ENCODE data around the gene CFAP99. TPM values are rescaled to one million over a fixed set of nuclear protein-coding genes. Genes with fewer than 3 reads are reported as not detected.
A peak's percentile ranks its signal among the peaks of the same experiment; 100 is the strongest.

The CFAP99 gene
- total and polyA plus RNA-seq, 2 donors from 2014 or later = 1.5 to 1.7 TPM

DNA sequence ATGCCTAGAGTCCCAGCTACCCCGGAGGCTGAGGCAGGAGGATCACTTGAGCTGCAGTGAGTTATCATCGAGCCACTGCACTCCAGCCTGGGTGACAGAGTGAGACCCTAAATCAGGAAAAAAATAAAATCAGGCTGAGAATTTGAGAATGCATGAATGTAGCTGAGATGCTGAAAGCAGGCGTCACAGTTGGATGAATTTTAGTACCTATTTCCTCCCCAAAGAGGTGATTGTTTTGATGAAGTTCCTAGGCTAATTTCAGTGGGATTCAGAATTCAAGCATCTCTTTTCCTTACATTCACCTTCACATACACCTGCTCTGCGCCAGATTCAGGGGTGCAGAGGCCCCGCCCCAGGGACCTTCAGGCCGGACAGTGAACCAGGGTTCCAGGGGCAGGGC, 3.2 kb downstream of the CFAP99 start:
- H3K4me3 ChIP-seq (ENCODE audit: low read length in 3 of 3) = no peak overlapping the region
- no peaks in the 10 kb centered on the region for H3K36me3 ChIP-seq (ENCODE audit: control insufficient read depth in 2 of 3, insufficient read depth in 3 of 3, low read length in 3 of 3)
- DNase-seq = peak in 2 of 5 donors; percentile 37 to 54
- H3K4me1 ChIP-seq (ENCODE audit: control insufficient read depth in 2 of 3, insufficient read depth in 2 of 3, low read depth in 1 of 3, low read length in 3 of 3) = peaks cover 0 to 10% (median 8%) of the 10 kb centered on the region in 3 donors
- TF ChIP-seq, protein P1, sequence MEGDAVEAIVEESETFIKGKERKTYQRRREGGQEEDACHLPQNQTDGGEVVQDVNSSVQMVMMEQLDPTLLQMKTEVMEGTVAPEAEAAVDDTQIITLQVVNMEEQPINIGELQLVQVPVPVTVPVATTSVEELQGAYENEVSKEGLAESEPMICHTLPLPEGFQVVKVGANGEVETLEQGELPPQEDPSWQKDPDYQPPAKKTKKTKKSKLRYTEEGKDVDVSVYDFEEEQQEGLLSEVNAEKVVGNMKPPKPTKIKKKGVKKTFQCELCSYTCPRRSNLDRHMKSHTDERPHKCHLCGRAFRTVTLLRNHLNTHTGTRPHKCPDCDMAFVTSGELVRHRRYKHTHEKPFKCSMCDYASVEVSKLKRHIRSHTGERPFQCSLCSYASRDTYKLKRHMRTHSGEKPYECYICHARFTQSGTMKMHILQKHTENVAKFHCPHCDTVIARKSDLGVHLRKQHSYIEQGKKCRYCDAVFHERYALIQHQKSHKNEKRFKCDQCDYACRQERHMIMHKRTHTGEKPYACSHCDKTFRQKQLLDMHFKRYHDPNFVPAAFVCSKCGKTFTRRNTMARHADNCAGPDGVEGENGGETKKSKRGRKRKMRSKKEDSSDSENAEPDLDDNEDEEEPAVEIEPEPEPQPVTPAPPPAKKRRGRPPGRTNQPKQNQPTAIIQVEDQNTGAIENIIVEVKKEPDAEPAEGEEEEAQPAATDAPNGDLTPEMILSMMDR (IDR thresholded peaks at IDR 0.05; ENCODE audit: borderline replicate concordance, extremely low read depth, insufficient read depth) = no peak
- H3K27ac ChIP-seq (ENCODE audit: low read depth in 2 of 2, low read length in 2 of 2) = no peak overlapping the region
- H3K9ac ChIP-seq (ENCODE audit: low read length in 3 of 3) = no peak overlapping the region
- peaks cover 12% of the 10 kb centered on the region for H3K27me3 ChIP-seq (ENCODE audit: control insufficient read depth, insufficient read depth, low read length)
- no peaks in the 10 kb centered on the region for H3K9me3 ChIP-seq (ENCODE audit: control insufficient read depth in 2 of 3, insufficient read depth in 1 of 3, low read length in 3 of 3)
- intact Hi-C loops (cut with DNase I) = no loop called here
- no peak for FAIRE-seq

- TF ChIP-seq, protein P1 (IDR thresholded peaks at IDR 0.05; ENCODE audit: borderline replicate concordance, extremely low read depth, insufficient read depth) = no peak
- H3K27ac ChIP-seq (ENCODE audit: low read depth in 2 of 2, low read length in 2 of 2) = no peak overlapping the region
- DNase-seq (peak in 1 of 5 donors; percentile 54), FAIRE-seq (no peak)
- H3K27me3 ChIP-seq (ENCODE audit: control insufficient read depth, insufficient read depth, low read length) = peaks cover 12% of the 10 kb centered on the region
- peaks cover 0 to 8% (median 8%) of the 10 kb centered on the region in 3 donors for H3K4me1 ChIP-seq (ENCODE audit: control insufficient read depth in 2 of 3, insufficient read depth in 2 of 3, low read depth in 1 of 3, low read length in 3 of 3)
- no peak overlapping the region for H3K9ac ChIP-seq (ENCODE audit: low read length in 3 of 3)
- no peaks in the 10 kb centered on the region for H3K36me3 ChIP-seq (ENCODE audit: control insufficient read depth in 2 of 3, insufficient read depth in 3 of 3, low read length in 3 of 3)
- no peak overlapping the region for H3K4me3 ChIP-seq (ENCODE audit: low read length in 3 of 3)
- intact Hi-C loops (cut with DNase I) = no loop called here
- no peaks in the 10 kb centered on the region for H3K9me3 ChIP-seq (ENCODE audit: control insufficient read depth in 2 of 3, insufficient read depth in 1 of 3, low read length in 3 of 3)
Measured at GRCh38 chr4:2423066-2423465, 4.3 kb downstream of the CFAP99 start.

- Histone ChIP-seq H3K9ac (ENCODE audit: low read length in 3 of 3) (no peak overlapping the region), H3K36me3 (ENCODE audit: control insufficient read depth in 2 of 3, insufficient read depth in 3 of 3, low read length in 3 of 3) (no peaks in the 10 kb centered on the region), H3K4me1 (ENCODE audit: control insufficient read depth in 2 of 3, insufficient read depth in 2 of 3, low read depth in 1 of 3, low read length in 3 of 3) (peaks cover 0 to 8% (median 8%) of the 10 kb centered on the region in 3 donors), H3K27ac (ENCODE audit: low read depth in 2 of 2, low read length in 2 of 2) (no peak overlapping the region), H3K9me3 (ENCODE audit: control insufficient read depth in 2 of 3, insufficient read depth in 1 of 3, low read length in 3 of 3) (no peaks in the 10 kb centered on the region), H3K27me3 (ENCODE audit: control insufficient read depth, insufficient read depth, low read length) (peaks cover 12% of the 10 kb centered on the region), H3K4me3 (ENCODE audit: low read length in 3 of 3) (no peak overlapping the region)
- peak in 1 of 5 donors; percentile 36 for DNase-seq
- FAIRE-seq = no peak
- intact Hi-C loops (cut with DNase I) = no loop called here
- TF ChIP-seq, protein P1 (IDR thresholded peaks at IDR 0.05; ENCODE audit: borderline replicate concordance, extremely low read depth, insufficient read depth) = no peak
Measured at GRCh38 chr4:2423695-2424094, 4.9 kb downstream of the CFAP99 start.

- no peaks in the 10 kb centered on the region for H3K36me3 ChIP-seq (ENCODE audit: control insufficient read depth in 2 of 3, insufficient read depth in 3 of 3, low read length in 3 of 3)
- TF ChIP-seq, protein P1 (IDR thresholded peaks at IDR 0.05; ENCODE audit: borderline replicate concordance, extremely low read depth, insufficient read depth) = no peak
- no peaks in the 10 kb centered on the region for H3K9me3 ChIP-seq (ENCODE audit: control insufficient read depth in 2 of 3, insufficient read depth in 1 of 3, low read length in 3 of 3)
- intact Hi-C loops (cut with DNase I) = no loop called here
- peaks cover 9% of the 10 kb centered on the region for H3K27me3 ChIP-seq (ENCODE audit: control insufficient read depth, insufficient read depth, low read length)
- peaks cover 0 to 3% (median under 1%) of the 10 kb centered on the region in 3 donors for H3K4me1 ChIP-seq (ENCODE audit: control insufficient read depth in 2 of 3, insufficient read depth in 2 of 3, low read depth in 1 of 3, low read length in 3 of 3)
- H3K4me3 ChIP-seq (ENCODE audit: low read length in 3 of 3) = no peak overlapping the region
- FAIRE-seq = no peak
- peak in 1 of 5 donors; percentile 48 for DNase-seq
- no peak overlapping the region for H3K9ac ChIP-seq (ENCODE audit: low read length in 3 of 3)
- H3K27ac ChIP-seq (ENCODE audit: low read depth in 2 of 2, low read length in 2 of 2) = no peak overlapping the region
Measured at GRCh38 chr4:2424581-2424980, 5.8 kb downstream of the CFAP99 start.
